ENCODE measurements around the gene C1GALT1. TPM values are rescaled to one million over a fixed set of nuclear protein-coding genes. Genes with fewer than 3 reads are reported as not detected.
"Not testable (repeated sequence)": the region's sequence is repeated elsewhere in the genome, so short reads cannot be mapped to it uniquely, and the experiment has no call there.

The C1GALT1 gene
- total and polyA plus RNA-seq, 9 of the 15 experiments (the other 6 are each of a cell fraction or from before 2014, with no cell fraction given) = 5.0 to 33.2 (median 24.1) TPM

- FAIRE-seq (no peak), DNase-seq (ENCODE audit: extremely low read depth in 1 of 4, low spot score in 3 of 4) (no peak), ATAC-seq (no peak)
- H3K4me2 ChIP-seq (ENCODE audit: insufficient read depth, low read length) = no peak overlapping the region
- no peak overlapping the region for H2AFZ ChIP-seq (ENCODE audit: low read depth, low read length)
- POLR2A ChIA-PET = no interaction called here
- 97% methylated on average over 7 of the region's 11 CpGs for WGBS (ENCODE audit: insufficient coverage, low coverage, missing lambda C conversion rate)
- H3K36me3 ChIP-seq (ENCODE audit: control insufficient read depth, insufficient read depth, low read length) = no peaks in the 10 kb centered on the region
- H3K27me3 ChIP-seq (ENCODE audit: control insufficient read depth in 2 of 2, insufficient read depth in 2 of 2, low read length in 2 of 2) = no peaks in the 10 kb centered on the region
- H3K9me3 ChIP-seq (replicated peaks; ENCODE audit: control insufficient read depth, insufficient read depth, low read depth, low read length) = peaks cover 4% of the 10 kb centered on the region; the same call in 1 of the 2 replicates
- no TSS peak for BruUV-seq (replicated peaks)
- no peaks in the 10 kb centered on the region for H3K9me1 ChIP-seq (ENCODE audit: control insufficient read depth, insufficient read depth, low read length)
- no peak overlapping the region for H3K27ac ChIP-seq (ENCODE audit: extremely low read depth, low read depth, low read length)
- no peaks in the 10 kb centered on the region for H4K20me1 ChIP-seq (replicated peaks; ENCODE audit: control insufficient read depth, insufficient read depth, low read length)
- no peaks in the 10 kb centered on the region for H3K79me2 ChIP-seq (ENCODE audit: control insufficient read depth, insufficient read depth, low read length)
- no peak overlapping the region for H3K9ac ChIP-seq (ENCODE audit: insufficient read depth in 1 of 2, low read depth in 2 of 2, low read length in 2 of 2)
- no peak overlapping the region for H3K4me3 ChIP-seq
- peaks cover 4 to 19% of the 10 kb centered on the region in 2 experiments; a peak in 3 of 5 replicates for H3K4me1 ChIP-seq (replicated peaks in 1 of 2; ENCODE audit: control insufficient read depth in 2 of 2, insufficient read depth in 2 of 2, low read length in 2 of 2)
- CTCF ChIA-PET (ENCODE audit: low intra/inter-chr PET ratio) = no interaction called here
- TF ChIP-seq LCOR (CRISPR knock-in tag; IDR thresholded peaks at IDR 0.05) = no peak
- TF ChIP-seq MLLT1 (IDR thresholded peaks at IDR 0.05) = no peak
- intact Hi-C loops (cut with micrococcal nuclease) (no loop called here), in situ Hi-C loops (cut with MboI) (no loop called here)
Measured at GRCh38 chr7:7152315-7152714, 30.0 kb upstream of the C1GALT1 start.

- H3K9me1 ChIP-seq (ENCODE audit: control insufficient read depth, insufficient read depth, low read length); H3K27ac ChIP-seq (ENCODE audit: extremely low read depth, low read depth, low read length); POLR2A ChIA-PET; BruUV-seq (replicated peaks); FAIRE-seq; H3K36me3 ChIP-seq (ENCODE audit: control insufficient read depth, insufficient read depth, low read length); H3K9ac ChIP-seq (ENCODE audit: insufficient read depth in 1 of 2, low read depth in 2 of 2, low read length in 2 of 2); H3K9me3 ChIP-seq (replicated peaks; ENCODE audit: control insufficient read depth, insufficient read depth, low read depth, low read length); intact Hi-C loops (cut with micrococcal nuclease); H3K27me3 ChIP-seq (ENCODE audit: control insufficient read depth in 2 of 2, insufficient read depth in 2 of 2, low read length in 2 of 2); H2AFZ ChIP-seq (ENCODE audit: low read depth, low read length); DNase-seq (ENCODE audit: extremely low read depth in 1 of 4, low spot score in 3 of 4); in situ Hi-C loops (cut with MboI); ATAC-seq; H4K20me1 ChIP-seq (replicated peaks; ENCODE audit: control insufficient read depth, insufficient read depth, low read length); CTCF ChIA-PET (ENCODE audit: low intra/inter-chr PET ratio); H3K79me2 ChIP-seq (ENCODE audit: control insufficient read depth, insufficient read depth, low read length); H3K4me1 ChIP-seq (replicated peaks in 1 of 2; ENCODE audit: control insufficient read depth in 2 of 2, insufficient read depth in 2 of 2, low read length in 2 of 2); H3K4me3 ChIP-seq; H3K4me2 ChIP-seq (ENCODE audit: insufficient read depth, low read length): not testable (repeated sequence)
- WGBS (ENCODE audit: insufficient coverage, low coverage, missing lambda C conversion rate) = 73% methylated on average over 1 of the region's 1 CpG
Measured at GRCh38 chr7:7154355-7154754, 28.0 kb upstream of the C1GALT1 start.

All from K562 (cell line).